HepG2 (cell line): ENCODE results near the gene ZNF846. TPM values are rescaled to one million over a fixed set of nuclear protein-coding genes. Genes with fewer than 3 reads are reported as not detected.

ENCODE experiments used
- CC2D1A ChIP-seq: sonication (generic); formaldehyde crosslinking; IDR thresholded peaks from 2 replicates; pipeline ENCODE4 v1.8.1; 2023; ENCODE audit warnings: mild to moderate bottlenecking, missing genetic modification reagents
- DMAP1 ChIP-seq: IDR thresholded peaks from 2 replicates; pipeline ENCODE4 v1.6.1; 2016
- GATAD1 ChIP-seq: IDR thresholded peaks from 2 replicates; pipeline ENCODE4 v1.6.1; 2016; ENCODE audit warnings: missing genetic modification reagents, missing compliant biosample characterization
- GLI4 ChIP-seq: sonication (generic); formaldehyde crosslinking; IDR thresholded peaks from 2 replicates; pipeline ENCODE4 v1.5.1; 2020; ENCODE audit warnings: missing genetic modification reagents, mild to moderate bottlenecking, moderate library complexity, borderline replicate concordance
- HNRNPLL ChIP-seq: fragments of 200-400 bp; formaldehyde crosslinking; IDR thresholded peaks from 2 replicates; pipeline ENCODE4 v1.6.1; 2017; ENCODE audit warnings: mild to moderate bottlenecking, low read depth, low read length; ENCODE audit not compliant: poor library complexity, severe bottlenecking
- HOXA3 ChIP-seq: sonication (generic); formaldehyde crosslinking; IDR thresholded peaks from 2 replicates; pipeline ENCODE4 v1.5.0; 2020; ENCODE audit warnings: missing genetic modification reagents
- IKZF5 ChIP-seq: IDR thresholded peaks from 2 replicates; pipeline ENCODE4 v1.6.1; 2018; ENCODE audit warnings: missing genetic modification reagents, mild to moderate bottlenecking, missing compliant biosample characterization
- NR0B2 ChIP-seq: sonication (generic); formaldehyde crosslinking; IDR thresholded peaks from 2 replicates; pipeline ENCODE4 v1.4.0; 2020; ENCODE audit warnings: mild to moderate bottlenecking, missing genetic modification reagents
- RBFOX2 ChIP-seq: fragments of 200-400 bp; formaldehyde crosslinking; IDR thresholded peaks from 2 replicates; pipeline ENCODE4 v1.6.1; 2017; ENCODE audit warnings: low read depth, mild to moderate bottlenecking, low read length
- SALL1 ChIP-seq: sonication (generic); formaldehyde crosslinking; IDR thresholded peaks from 2 replicates; pipeline ENCODE4 v1.8.0; 2022; ENCODE audit warnings: mild to moderate bottlenecking, missing genetic modification reagents
- SCMH1 ChIP-seq: sonication (generic); formaldehyde crosslinking; IDR thresholded peaks from 2 replicates; pipeline ENCODE4 v1.9.0; 2021; ENCODE audit warnings: missing genetic modification reagents, mild to moderate bottlenecking, borderline replicate concordance
- SIX1 ChIP-seq: sonication (generic); formaldehyde crosslinking; IDR thresholded peaks from 2 replicates; pipeline ENCODE4 v1.4.0; 2020; ENCODE audit warnings: missing genetic modification reagents, borderline replicate concordance
- TEAD3 ChIP-seq: optimal IDR thresholded peaks from 2 replicates; pipeline ENCODE3; 2016; ENCODE audit warnings: borderline replicate concordance
- TOE1 ChIP-seq: sonication (generic); formaldehyde crosslinking; IDR thresholded peaks from 2 replicates; pipeline ENCODE4 v1.4.0; 2020; ENCODE audit warnings: mild to moderate bottlenecking, missing genetic modification reagents
- TP53 ChIP-seq: sonication (generic); formaldehyde crosslinking; conservative IDR thresholded peaks from 2 replicates; pipeline ENCODE4 v1.4.0; 2020; ENCODE audit warnings: missing genetic modification reagents
- YY1 ChIP-seq: IDR thresholded peaks from 2 replicates; pipeline ENCODE4 v1.6.1; 2011; ENCODE audit warnings: low read length, low read depth, moderate library complexity, mild to moderate bottlenecking; ENCODE audit not compliant: insufficient read depth, insufficient replicate concordance
- ZNF30 ChIP-seq: sonication (generic); formaldehyde crosslinking; IDR thresholded peaks from 2 replicates; pipeline ENCODE4 v1.5.0; 2020; ENCODE audit warnings: mild to moderate bottlenecking, missing genetic modification reagents
- ZNF563 ChIP-seq: sonication (generic); formaldehyde crosslinking; IDR thresholded peaks from 2 replicates; pipeline ENCODE4 v1.8.0; 2022; ENCODE audit warnings: mild to moderate bottlenecking, moderate library complexity, missing genetic modification reagents
- ZNF567 ChIP-seq: sonication (generic); formaldehyde crosslinking; IDR thresholded peaks from 2 replicates; pipeline ENCODE4 v1.8.1; 2023; ENCODE audit warnings: mild to moderate bottlenecking, missing genetic modification reagents, borderline replicate concordance
- ZNF616 ChIP-seq: sonication (generic); formaldehyde crosslinking; IDR thresholded peaks from 2 replicates; pipeline ENCODE4 v1.5.0; 2020; ENCODE audit warnings: low read depth, mild to moderate bottlenecking, missing genetic modification reagents
- ZNF782 ChIP-seq: sonication (generic); formaldehyde crosslinking; IDR thresholded peaks from 2 replicates; pipeline ENCODE4 v1.4.0; 2020; ENCODE audit warnings: missing genetic modification reagents, mild to moderate bottlenecking, borderline replicate concordance
- ZSCAN22 ChIP-seq: sonication (generic); formaldehyde crosslinking; IDR thresholded peaks from 2 replicates; pipeline ENCODE4 v1.4.0; 2020; ENCODE audit warnings: mild to moderate bottlenecking, missing genetic modification reagents
- ZSCAN31 ChIP-seq: sonication (generic); formaldehyde crosslinking; IDR thresholded peaks from 2 replicates; pipeline ENCODE4 v1.5.0; 2020; ENCODE audit warnings: low read depth, mild to moderate bottlenecking, missing genetic modification reagents
- polyA plus RNA-seq, 8 experiments: library from polyadenylated mRNA; depleted of rRNA in 3 of 8; stranded (reverse) in 7 of 8; unstranded in 1 of 8; fragments of >200 nt; fragmentation: Illumina TruSeq in 4 of 8; extraction: Trizol in 4 of 8; gene quantifications; 2 replicates each; pipeline versions ENCODE4 v1.2.1 to v1.2.3, GENCODE V29; 2011 to 2016; ENCODE audit warnings: low read depth in 4 of 8, missing spikeins in 1 of 8, mixed read lengths in 1 of 8; ENCODE audit not compliant: insufficient read depth in 1 of 8
- total RNA-seq, 5 experiments: library from RNA; depleted of rRNA; stranded (reverse); fragments of >200 nt; fragmentation: Illumina TruSeq; extraction: Trizol; gene quantifications; 2 replicates each; pipeline ENCODE4 v1.2.3, GENCODE V29; 2016; ENCODE audit warnings: low read depth in 1 of 5
- TF ChIP-seq, protein P1 (sequence below): sonication (generic); formaldehyde crosslinking; IDR thresholded peaks from 2 replicates; pipeline ENCODE4 v1.4.0; 2020; ENCODE audit warnings: missing genetic modification reagents, borderline replicate concordance

Gene ZNF846
- total and polyA plus RNA-seq, 2 of the 13 experiments (the other 11 are each of a cell fraction or from before 2014, with no cell fraction given), result 4.8 to 5.4 TPM

- TF ChIP-seq ZNF567 (CRISPR knock-in tag) (no peak), GATAD1 (CRISPR knock-in tag) (no peak), GLI4 (CRISPR knock-in tag) (no peak), ZNF30 (no peak), SIX1 (CRISPR knock-in tag) (no peak), ZSCAN31 (0 out of 2 replicates have a peak, but pooled peaks have one; percentile 61), TOE1 (CRISPR knock-in tag) (no peak), ZNF782 (CRISPR knock-in tag) (no peak), RBFOX2 (peak; percentile 85), NR0B2 (CRISPR knock-in tag) (no peak; the same call in 1 of the 2 replicates), ZSCAN22 (CRISPR knock-in tag) (no peak), IKZF5 (CRISPR knock-in tag) (0 out of 2 replicates have a peak, but pooled peaks have one; percentile 28), HOXA3 (peak; percentile 39; the same call in 1 of the 2 replicates), DMAP1 (peak; percentile 64; the same call in 1 of the 2 replicates), ZNF616 (CRISPR knock-in tag) (no peak), SCMH1 (CRISPR knock-in tag) (no peak), TP53 (CRISPR knock-in tag) (no peak), TEAD3 (CRISPR knock-in tag) (peak; percentile 19), CC2D1A (CRISPR knock-in tag) (no peak), HNRNPLL (peak; percentile 93), SALL1 (CRISPR knock-in tag) (peak; percentile 63), YY1 (peak; percentile 62), ZNF563 (CRISPR knock-in tag) (peak; percentile 64; the same call in 1 of the 2 replicates)
- TF ChIP-seq, protein P1, sequence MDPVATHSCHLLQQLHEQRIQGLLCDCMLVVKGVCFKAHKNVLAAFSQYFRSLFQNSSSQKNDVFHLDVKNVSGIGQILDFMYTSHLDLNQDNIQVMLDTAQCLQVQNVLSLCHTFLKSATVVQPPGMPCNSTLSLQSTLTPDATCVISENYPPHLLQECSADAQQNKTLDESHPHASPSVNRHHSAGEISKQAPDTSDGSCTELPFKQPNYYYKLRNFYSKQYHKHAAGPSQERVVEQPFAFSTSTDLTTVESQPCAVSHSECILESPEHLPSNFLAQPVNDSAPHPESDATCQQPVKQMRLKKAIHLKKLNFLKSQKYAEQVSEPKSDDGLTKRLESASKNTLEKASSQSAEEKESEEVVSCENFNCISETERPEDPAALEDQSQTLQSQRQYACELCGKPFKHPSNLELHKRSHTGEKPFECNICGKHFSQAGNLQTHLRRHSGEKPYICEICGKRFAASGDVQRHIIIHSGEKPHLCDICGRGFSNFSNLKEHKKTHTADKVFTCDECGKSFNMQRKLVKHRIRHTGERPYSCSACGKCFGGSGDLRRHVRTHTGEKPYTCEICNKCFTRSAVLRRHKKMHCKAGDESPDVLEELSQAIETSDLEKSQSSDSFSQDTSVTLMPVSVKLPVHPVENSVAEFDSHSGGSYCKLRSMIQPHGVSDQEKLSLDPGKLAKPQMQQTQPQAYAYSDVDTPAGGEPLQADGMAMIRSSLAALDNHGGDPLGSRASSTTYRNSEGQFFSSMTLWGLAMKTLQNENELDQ, result no peak
These were observed 17.1 kb upstream of the ZNF846 start (continued) for GRCh38 chr19:9785367-9786331.
